Subcutaneous abdominal adipose tissue (tissue), 5 donors: Measurements from ENCODE around the gene ABCD4.

Experiments used
- H3K27ac ChIP-seq: one replicate; pipeline ENCODE4 v1.7.0; 2013; ENCODE audit warnings: low read depth, mild to moderate bottlenecking, inconsistent platforms, low read length, moderate library complexity
- H3K27me3 ChIP-seq, 5 donors: one replicate each; pipeline ENCODE4 v1.7.0; 2013; ENCODE audit warnings: low read length in 5 of 5, inconsistent platforms in 1 of 5; ENCODE audit not compliant: control insufficient read depth in 5 of 5, insufficient read depth in 4 of 5
- H3K36me3 ChIP-seq, 5 donors: one replicate each; pipeline ENCODE4 v1.7.0; 2013; ENCODE audit warnings: low read length in 5 of 5; ENCODE audit not compliant: control insufficient read depth in 5 of 5, insufficient read depth in 5 of 5
- H3K4me1 ChIP-seq, 5 donors: one replicate each; pipeline ENCODE4 v1.7.0; 2013; ENCODE audit warnings: low read length in 5 of 5, mild to moderate bottlenecking in 3 of 5, moderate library complexity in 1 of 5; ENCODE audit not compliant: control insufficient read depth in 5 of 5, insufficient read depth in 5 of 5
- H3K4me3 ChIP-seq, 5 donors: one replicate each; pipeline ENCODE4 v1.7.0; 2013; ENCODE audit warnings: low read length in 5 of 5, low read depth in 1 of 5
- H3K9ac ChIP-seq, 5 donors: one replicate each; pipeline ENCODE4 v1.7.0; 2013; ENCODE audit warnings: low read length in 5 of 5, mild to moderate bottlenecking in 4 of 5, moderate library complexity in 3 of 5
- H3K9me3 ChIP-seq, 5 donors: one replicate each; pipeline ENCODE4 v1.7.0; 2013; ENCODE audit warnings: low read length in 5 of 5; ENCODE audit not compliant: control insufficient read depth in 5 of 5
- donor health status: healthy.
- donor health status: healthy.
- donor health status: healthy.
- donor health status: healthy.
- donor health status: healthy.

Gene ABCD4

DNA sequence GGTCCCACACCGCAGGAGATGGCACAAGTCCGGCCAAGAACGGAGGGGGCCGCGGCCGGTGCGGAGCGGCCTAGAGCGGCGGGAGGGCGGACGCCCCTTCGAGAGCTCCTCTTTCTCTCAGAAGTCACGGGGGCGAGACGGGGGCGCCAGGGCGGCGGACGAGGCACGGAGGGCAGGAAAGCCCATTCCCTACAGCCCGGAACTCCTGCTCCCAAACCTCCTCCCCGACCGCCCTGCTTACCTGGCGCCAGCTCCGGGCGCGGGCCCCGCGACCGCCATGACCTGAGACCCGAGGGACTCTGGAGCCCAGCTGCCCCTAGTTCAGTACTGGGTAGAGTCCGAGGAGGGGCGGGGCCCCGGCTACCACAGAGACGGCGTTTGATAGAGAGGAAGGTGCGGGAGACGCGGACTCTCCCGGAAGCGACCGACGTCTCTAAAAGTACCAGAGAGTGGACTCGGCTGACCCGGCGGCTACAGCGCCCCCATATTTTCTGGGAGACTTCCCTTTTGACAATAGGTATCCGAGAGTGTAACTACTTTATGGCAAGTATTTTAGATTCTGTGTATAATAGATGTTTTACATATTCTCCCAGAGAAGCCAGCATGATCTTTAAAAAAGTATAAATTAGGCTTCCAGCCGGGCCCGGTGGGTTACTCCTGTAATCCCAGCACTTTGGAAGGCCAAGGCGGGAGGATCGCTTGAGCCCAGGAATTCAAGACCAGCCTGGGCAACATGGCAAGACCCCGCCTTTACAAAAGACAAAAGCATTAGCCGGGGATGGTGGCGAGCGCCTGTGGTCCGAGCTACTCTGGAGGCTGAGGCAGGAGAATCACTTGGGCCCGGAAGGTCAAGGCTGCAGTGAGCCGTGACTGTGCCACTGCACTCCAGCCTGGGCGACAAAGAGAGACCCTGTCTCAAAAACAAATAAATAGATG lies at the start of gene ABCD4:
TSS of gene ABCD4 (minus strand) at position 301 of the 936 bp plus-strand sequence. CDS start at position 279, 22 bp downstream.
- H3K27me3 ChIP-seq, result no peaks in the 10 kb centered on the region
- peak within 1 kb of the TSS; percentile 76 to 91 (median 88) for H3K4me3 ChIP-seq
- H3K27ac ChIP-seq, result peak within 1 kb of the TSS; percentile 93
- H3K9me3 ChIP-seq, result no peaks in the 10 kb centered on the region
- peaks cover 0 to 11% (median 7%) of the 10 kb centered on the region in 5 donors for H3K36me3 ChIP-seq
- H3K9ac ChIP-seq, result peak within 1 kb of the TSS; percentile 79 to 97 (median 94)
- peaks cover 3 to 38% (median 33%) of the 10 kb centered on the region in 5 donors for H3K4me1 ChIP-seq

- no peak overlapping the region for H3K27ac ChIP-seq
- H3K27me3 ChIP-seq, result peaks cover 13 to 25% (median 16%) of the 10 kb centered on the region in 5 donors
- no peaks in the 10 kb centered on the region for H3K4me1 ChIP-seq
- no peaks in the 10 kb centered on the region for H3K9me3 ChIP-seq
- H3K36me3 ChIP-seq, result no peaks in the 10 kb centered on the region
- no peak overlapping the region for H3K4me3 ChIP-seq
- no peak overlapping the region for H3K9ac ChIP-seq
These were observed 48.2 kb upstream of the ABCD4 start for GRCh38 chr14:74350928-74351323.

GRCh38 chr14:74350211-74350927 lies 47.6 kb upstream of the ABCD4 start:
- Histone ChIP-seq H3K27me3 (peaks cover 13 to 25% (median 16%) of the 10 kb centered on the region in 5 donors), H3K9me3 (no peaks in the 10 kb centered on the region), H3K36me3 (no peaks in the 10 kb centered on the region), H3K27ac (no peak overlapping the region), H3K4me3 (no peak overlapping the region), H3K4me1 (no peaks in the 10 kb centered on the region), H3K9ac (no peak overlapping the region)

DNA sequence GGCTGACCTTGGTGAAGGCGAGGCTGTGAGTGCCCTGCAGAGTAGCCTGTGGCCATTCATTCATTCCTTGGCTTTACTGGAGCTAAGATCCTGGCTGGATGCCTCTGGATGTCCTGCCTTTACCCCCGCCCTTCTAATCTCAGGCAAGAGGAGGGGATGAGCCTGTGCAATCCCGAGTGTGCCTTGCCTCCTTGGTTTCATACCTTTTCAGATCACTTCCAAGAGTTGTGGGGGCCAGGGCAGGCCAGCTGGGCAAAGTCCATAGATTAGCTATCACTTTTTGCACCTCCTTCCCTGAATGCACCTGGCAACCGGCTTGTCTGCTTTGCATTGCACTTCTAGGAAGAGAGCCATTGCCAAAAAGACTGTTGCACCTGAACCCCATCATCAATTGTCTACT lies 47.0 kb upstream of the ABCD4 start:
- H3K4me1 ChIP-seq, result no peaks in the 10 kb centered on the region
- H3K4me3 ChIP-seq, result no peak overlapping the region
- no peaks in the 10 kb centered on the region for H3K9me3 ChIP-seq
- H3K27me3 ChIP-seq, result peaks cover 13 to 25% (median 16%) of the 10 kb centered on the region in 5 donors
- no peak overlapping the region for H3K9ac ChIP-seq
- no peaks in the 10 kb centered on the region for H3K36me3 ChIP-seq
- no peak overlapping the region for H3K27ac ChIP-seq

DNA sequence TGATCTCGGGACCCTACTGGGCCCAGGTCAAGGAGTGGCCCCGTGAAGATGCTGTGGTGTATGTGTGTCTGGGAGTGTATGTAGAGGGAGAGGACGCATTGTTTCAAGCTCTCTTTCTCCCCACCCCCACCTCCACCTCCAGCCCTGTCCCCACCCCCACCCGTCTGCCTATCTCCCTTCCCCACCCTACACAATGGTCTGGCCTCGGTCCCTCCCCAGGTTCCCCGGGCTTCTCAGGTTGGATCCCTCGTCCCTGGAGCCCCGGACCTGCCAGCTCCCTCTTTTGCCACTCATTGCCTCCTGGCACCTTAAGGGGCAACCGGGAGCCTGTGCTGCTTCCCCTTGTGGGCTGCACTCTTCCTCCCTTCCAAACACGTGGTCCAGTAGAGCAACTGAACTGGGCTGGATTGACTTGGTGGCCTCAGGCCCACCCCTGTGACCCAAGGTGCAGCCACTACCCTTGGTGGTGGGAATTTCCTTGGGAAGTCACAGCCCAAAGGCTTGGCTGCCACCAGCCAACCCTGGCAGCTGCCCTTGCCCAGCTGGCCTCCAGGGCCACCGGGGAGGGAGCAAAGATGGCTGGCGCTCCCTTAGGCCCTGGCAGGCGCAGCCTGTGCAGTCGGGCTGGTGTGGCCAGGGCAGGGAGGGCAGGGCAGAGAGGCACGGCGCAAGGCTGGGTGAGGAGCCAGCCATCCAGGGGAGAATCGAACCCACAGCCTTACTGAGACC lies 46.2 kb upstream of the ABCD4 start:
- no peaks in the 10 kb centered on the region for H3K36me3 ChIP-seq
- H3K9me3 ChIP-seq, result no peaks in the 10 kb centered on the region
- H3K9ac ChIP-seq, result no peak overlapping the region
- no peaks in the 10 kb centered on the region for H3K4me1 ChIP-seq
- H3K27me3 ChIP-seq, result peaks cover 13 to 25% (median 16%) of the 10 kb centered on the region in 5 donors
- no peak overlapping the region for H3K4me3 ChIP-seq
- H3K27ac ChIP-seq, result no peak overlapping the region

GRCh38 chr14:74348241-74348734 lies 45.6 kb upstream of the ABCD4 start, which contains the start of gene VRTN:
TSS of gene VRTN (plus strand) at chr14:74348471. CDS start at chr14:74356784, 8,313 bp downstream.
- H3K4me3 ChIP-seq, result no peak within 1 kb of the TSS
- H3K27ac ChIP-seq, result no peak within 1 kb of the TSS
- H3K4me1 ChIP-seq, result no peaks in the 10 kb centered on the region
- H3K27me3 ChIP-seq, result peaks cover 13 to 25% (median 16%) of the 10 kb centered on the region in 5 donors
- no peak within 1 kb of the TSS for H3K9ac ChIP-seq
- no peaks in the 10 kb centered on the region for H3K36me3 ChIP-seq
- H3K9me3 ChIP-seq, result no peaks in the 10 kb centered on the region

DNA sequence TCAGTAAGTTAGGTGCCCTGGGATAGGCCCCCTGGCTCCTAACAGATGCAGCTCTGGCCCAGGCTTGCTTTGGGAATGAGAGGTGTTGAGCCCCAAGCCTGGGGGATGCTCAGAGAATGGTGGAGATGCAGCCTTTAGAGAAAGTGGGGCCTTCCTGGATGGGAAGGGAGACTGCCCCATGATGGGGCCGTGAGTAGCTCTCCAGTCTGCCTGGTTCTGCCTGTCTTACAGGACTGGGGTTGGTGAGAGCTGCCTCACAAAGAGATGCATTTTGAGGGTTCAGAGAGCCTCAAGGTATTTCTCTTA lies 45.0 kb upstream of the ABCD4 start:
- Histone ChIP-seq H3K4me1 (no peaks in the 10 kb centered on the region), H3K9me3 (no peaks in the 10 kb centered on the region), H3K27me3 (peaks cover 13 to 25% (median 16%) of the 10 kb centered on the region in 5 donors), H3K27ac (no peak overlapping the region), H3K9ac (no peak overlapping the region), H3K36me3 (no peaks in the 10 kb centered on the region), H3K4me3 (no peak overlapping the region)

GRCh38 chr14:74347097-74347794 lies 44.5 kb upstream of the ABCD4 start:
- no peaks in the 10 kb centered on the region for H3K9me3 ChIP-seq
- H3K4me3 ChIP-seq, result no peak overlapping the region
- no peaks in the 10 kb centered on the region for H3K4me1 ChIP-seq
- H3K9ac ChIP-seq, result no peak overlapping the region
- H3K27ac ChIP-seq, result no peak overlapping the region
- H3K36me3 ChIP-seq, result no peaks in the 10 kb centered on the region
- peaks cover 13 to 25% (median 16%) of the 10 kb centered on the region in 5 donors for H3K27me3 ChIP-seq

DNA sequence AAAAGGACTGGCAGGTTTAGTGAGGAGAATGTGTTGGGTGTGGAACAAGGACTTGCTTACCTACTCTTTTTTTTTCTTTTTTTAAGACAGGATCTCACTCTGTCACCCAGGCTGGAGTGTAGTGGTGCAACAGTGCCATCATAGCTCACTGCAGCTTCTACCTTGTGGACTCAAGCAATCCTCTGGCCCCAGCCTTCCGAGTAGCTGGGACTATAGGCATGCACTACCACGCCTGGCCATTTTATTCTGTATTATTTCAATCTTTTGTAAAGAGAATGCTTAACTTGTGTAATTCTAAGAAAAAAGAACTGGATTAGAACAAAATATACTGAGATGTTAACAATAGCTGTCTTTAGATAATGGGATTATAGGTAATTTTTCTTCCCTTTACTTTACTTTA lies 43.6 kb upstream of the ABCD4 start:
- H3K27ac ChIP-seq, result no peak overlapping the region
- H3K27me3 ChIP-seq, result peaks cover 13 to 25% (median 16%) of the 10 kb centered on the region in 5 donors
- H3K36me3 ChIP-seq, result no peaks in the 10 kb centered on the region
- H3K9me3 ChIP-seq, result no peaks in the 10 kb centered on the region
- H3K4me1 ChIP-seq, result no peaks in the 10 kb centered on the region
- H3K4me3 ChIP-seq, result no peak overlapping the region
- H3K9ac ChIP-seq, result no peak overlapping the region
